Activated CD4-positive, alpha-beta T cell treated with anti-CD3 and anti-CD28 coated beads, Interleukin-2, amount 10 ng/mL, durations not matched to agents 24 days and 14 days (primary cell): Measurements from ENCODE around the gene LENG8. TPM values are rescaled to one million over a fixed set of nuclear protein-coding genes. Genes with fewer than 3 reads are reported as not detected.

Experiments
- DNase-seq: peaks from one replicate; pipeline ENCODE4 v3.0.0; 2022
- H3K27ac Mint-ChIP-seq: one replicate; pipeline ENCODE4 v1.8.0; 2022; ENCODE audit warnings: mild to moderate bottlenecking, mixed read lengths
- H3K27me3 Mint-ChIP-seq: one replicate; pipeline ENCODE4 v1.8.0; 2022; ENCODE audit warnings: mixed read lengths
- H3K36me3 Mint-ChIP-seq: one replicate; pipeline ENCODE4 v1.8.0; 2022; ENCODE audit warnings: low read depth, mild to moderate bottlenecking, mixed read lengths
- H3K4me1 Mint-ChIP-seq: one replicate; pipeline ENCODE4 v1.8.0; 2021; ENCODE audit warnings: mixed read lengths
- H3K4me3 Mint-ChIP-seq: one replicate; pipeline ENCODE4 v1.8.0; 2022; ENCODE audit warnings: mild to moderate bottlenecking, moderate library complexity, mixed read lengths
- H3K9me3 Mint-ChIP-seq: one replicate; pipeline ENCODE4 v1.8.0; 2021; ENCODE audit warnings: mixed read lengths
- intact Hi-C: fragments of 100-400 bp; cut with micrococcal nuclease; formaldehyde crosslinking; loops from one replicate; pipeline ENCODE4 v1.15.1; 2023
- total RNA-seq: library from RNA; stranded (reverse); gene quantifications from 2 replicates; pipeline ENCODE4 v1.2.3, GENCODE V29; 2022

LENG8 gene
- total RNA-seq, 1 donor from 2014 or later: 214 TPM

GRCh38 chr19:54456423-54457373 lies 7.7 kb downstream of the LENG8 start:
- no peak for DNase-seq
- Mint-ChIP-seq H3K4me3 (no peak overlapping the region), H3K27me3 (no peaks in the 10 kb centered on the region), H3K9me3 (no peaks in the 10 kb centered on the region), H3K36me3 (peaks cover 70% of the 10 kb centered on the region), H3K27ac (no peak overlapping the region), H3K4me1 (peaks cover 15% of the 10 kb centered on the region)
- intact Hi-C loops: no loop called here

- Mint-ChIP-seq H3K9me3 (no peaks in the 10 kb centered on the region), H3K27me3 (no peaks in the 10 kb centered on the region), H3K27ac (no peak overlapping the region), H3K4me1 (peaks cover 20% of the 10 kb centered on the region), H3K36me3 (peaks cover 65% of the 10 kb centered on the region), H3K4me3 (no peak overlapping the region)
- intact Hi-C loops: no loop called here
- no peak for DNase-seq
Observed at GRCh38 chr19:54457773-54458647, 9.0 kb downstream of the LENG8 start.

GRCh38 chr19:54458648-54459281 lies 9.8 kb downstream of the LENG8 start:
- no peak overlapping the region for H3K27ac Mint-ChIP-seq
- H3K27me3 Mint-ChIP-seq: no peaks in the 10 kb centered on the region
- H3K9me3 Mint-ChIP-seq: no peaks in the 10 kb centered on the region
- H3K4me1 Mint-ChIP-seq: peaks cover 19% of the 10 kb centered on the region
- intact Hi-C loops: no loop called here
- peaks cover 60% of the 10 kb centered on the region for H3K36me3 Mint-ChIP-seq
- H3K4me3 Mint-ChIP-seq: no peak overlapping the region
- no peak for DNase-seq

GRCh38 chr19:54459282-54460229 lies 10.6 kb downstream of the LENG8 start:
- peaks cover 24% of the 10 kb centered on the region for H3K4me1 Mint-ChIP-seq
- no peaks in the 10 kb centered on the region for H3K9me3 Mint-ChIP-seq
- DNase-seq: no peak
- peak overlapping the region; percentile 16 for H3K4me3 Mint-ChIP-seq
- peaks cover 54% of the 10 kb centered on the region for H3K36me3 Mint-ChIP-seq
- H3K27me3 Mint-ChIP-seq: no peaks in the 10 kb centered on the region
- no peak overlapping the region for H3K27ac Mint-ChIP-seq
- intact Hi-C loops: loop anchor here (5.0 to 10.0 kb wide), 6 partner anchors 267 to 1165 kb away; partner anchors contain the start of genes MYADM, PPP1R12C, PPP6R1 and TSEN34

- intact Hi-C loops: loop anchor here (5.0 to 10.0 kb wide), 6 partner anchors 268 to 1164 kb away; partner anchors contain the start of genes MYADM, PPP1R12C, PPP6R1 and TSEN34
- no peak overlapping the region for H3K4me3 Mint-ChIP-seq
- no peak for DNase-seq
- peaks cover 47% of the 10 kb centered on the region for H3K36me3 Mint-ChIP-seq
- H3K27me3 Mint-ChIP-seq: peaks cover 2% of the 10 kb centered on the region
- H3K27ac Mint-ChIP-seq: no peak overlapping the region
- H3K9me3 Mint-ChIP-seq: peaks cover 3% of the 10 kb centered on the region
- H3K4me1 Mint-ChIP-seq: peaks cover 27% of the 10 kb centered on the region
Observed at GRCh38 chr19:54460230-54461005, 11.4 kb downstream of the LENG8 start.

GRCh38 chr19:54461210-54461609 lies 12.2 kb downstream of the LENG8 start:
- Mint-ChIP-seq H3K27me3 (peaks cover 7% of the 10 kb centered on the region), H3K4me3 (peak overlapping the region; percentile 80), H3K27ac (peak overlapping the region; percentile 86), H3K4me1 (peaks cover 29% of the 10 kb centered on the region), H3K9me3 (peaks cover 3% of the 10 kb centered on the region), H3K36me3 (peaks cover 41% of the 10 kb centered on the region)
- no peak for DNase-seq
- intact Hi-C loops: loop anchor here (5.0 to 10.0 kb wide), 6 partner anchors 269 to 1164 kb away; partner anchors contain the start of genes MYADM, PPP1R12C, PPP6R1 and TSEN34

GRCh38 chr19:54461613-54462012 lies 12.6 kb downstream of the LENG8 start:
- Mint-ChIP-seq H3K27me3 (peaks cover 11% of the 10 kb centered on the region), H3K4me1 (peaks cover 29% of the 10 kb centered on the region), H3K4me3 (peak overlapping the region; percentile 80), H3K9me3 (peaks cover 3% of the 10 kb centered on the region), H3K27ac (peak overlapping the region; percentile 86), H3K36me3 (peaks cover 38% of the 10 kb centered on the region)
- DNase-seq: no peak
- intact Hi-C loops: loop anchor here (5.0 to 10.0 kb wide), 6 partner anchors 269 to 1163 kb away; partner anchors contain the start of genes MYADM, PPP1R12C, PPP6R1 and TSEN34

GRCh38 chr19:54462047-54462654 lies 13.2 kb downstream of the LENG8 start:
- intact Hi-C loops: loop anchor here (5.0 to 10.0 kb wide), 6 partner anchors 270 to 1163 kb away; partner anchors contain the start of genes MYADM, PPP1R12C, PPP6R1 and TSEN34
- Mint-ChIP-seq H3K9me3 (peaks cover 3% of the 10 kb centered on the region), H3K27me3 (peaks cover 11% of the 10 kb centered on the region), H3K36me3 (peaks cover 38% of the 10 kb centered on the region), H3K4me1 (peaks cover 29% of the 10 kb centered on the region), H3K27ac (peak overlapping the region; percentile 86), H3K4me3 (peak overlapping the region; percentile 80)
- DNase-seq: no peak

GRCh38 chr19:54462655-54463530 lies 13.9 kb downstream of the LENG8 start:
- Mint-ChIP-seq H3K27me3 (peaks cover 11% of the 10 kb centered on the region), H3K9me3 (peaks cover 3% of the 10 kb centered on the region), H3K27ac (peak overlapping the region; percentile 86), H3K4me1 (peaks cover 29% of the 10 kb centered on the region), H3K4me3 (peak overlapping the region; percentile 87), H3K36me3 (peaks cover 36% of the 10 kb centered on the region)
- DNase-seq: peak; percentile 91
- intact Hi-C loops: loop anchor here (1.0 to 10.0 kb wide), 7 partner anchors 14 to 1162 kb away; partner anchors contain the start of genes LENG8, MYADM, PPP1R12C and PPP6R1

- peaks cover 26% of the 10 kb centered on the region for H3K4me1 Mint-ChIP-seq
- H3K27ac Mint-ChIP-seq: peak within 1 kb of the TSS; percentile 90
- H3K36me3 Mint-ChIP-seq: peaks cover 29% of the 10 kb centered on the region
- intact Hi-C loops: loop anchor here (1.0 to 10.0 kb wide), 8 partner anchors 14 to 1161 kb away; partner anchors contain the start of genes CNOT3, LENG8, MYADM and PPP1R12C
- peak within 1 kb of the TSS; percentile 87 for H3K4me3 Mint-ChIP-seq
- peaks cover 16% of the 10 kb centered on the region for H3K27me3 Mint-ChIP-seq
- H3K9me3 Mint-ChIP-seq: peaks cover 3% of the 10 kb centered on the region
- DNase-seq: peak; percentile 99
Observed at GRCh38 chr19:54463531-54464043, 14.6 kb downstream of the LENG8 start, which contains the start of gene LENG9. LENG9 (minus strand) TSS chr19:54463778; CDS start chr19:54463526, 252 bp downstream.
